ENCODE measurements around the gene MAPK7. TPM values are rescaled to one million over a fixed set of nuclear protein-coding genes. Genes with fewer than 3 reads are reported as not detected.

The MAPK7 gene
- total and polyA plus RNA-seq, 2 of the 4 experiments (the other 2 are of a cell fraction), result 9.7 to 25.4 TPM

DNA sequence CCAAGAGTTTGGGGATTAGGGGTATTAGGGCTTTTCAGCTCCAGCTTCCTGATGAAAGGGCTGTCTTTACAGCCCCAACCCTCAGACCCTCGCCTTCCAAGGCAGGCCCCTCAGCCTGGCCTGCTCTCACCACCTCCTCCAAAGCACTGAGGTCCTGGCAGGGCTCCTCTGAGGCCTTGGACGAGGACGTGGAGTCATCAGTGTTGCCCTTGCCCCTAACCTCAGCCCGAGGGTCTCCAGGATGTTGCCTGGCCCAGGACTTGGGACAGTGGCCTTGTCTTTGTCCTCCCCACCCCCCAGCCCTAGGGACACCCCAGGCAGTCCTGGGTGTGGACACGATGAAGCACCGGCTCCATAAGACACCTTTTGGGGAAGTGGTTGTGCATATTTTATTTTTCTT lies 44.0 kb upstream of the MAPK7 start:
- Histone ChIP-seq H3K36me3 (ENCODE audit: control insufficient read depth, insufficient read depth, low read length) (peaks cover 18% of the 10 kb centered on the region; the same call in 1 of the 2 replicates), H2BK15ac (ENCODE audit: low read depth, low read length) (no peak overlapping the region), H3K9me3 (ENCODE audit: control insufficient read depth, insufficient read depth, low read length) (no peaks in the 10 kb centered on the region), H4K5ac (ENCODE audit: low read depth, low read length) (no peak overlapping the region), H3K23ac (ENCODE audit: low read depth, low read length) (no peak overlapping the region), H3K4me3 (ENCODE audit: insufficient read depth, low read depth, low read length) (no peak overlapping the region), H3K79me1 (ENCODE audit: low read depth in 1 of 2, low read length in 2 of 2) (peaks cover 0 to 32% of the 10 kb centered on the region in 2 experiments; a peak in 2 of 4 replicates), H3K9me1 (ENCODE audit: insufficient read depth, low read length) (peaks cover 37% of the 10 kb centered on the region), H2BK20ac (ENCODE audit: low read depth, low read length) (no peak overlapping the region), H3K4ac (ENCODE audit: low read depth, low read length) (no peak overlapping the region), H3K27me3 (ENCODE audit: control insufficient read depth, insufficient read depth, low read length) (no peaks in the 10 kb centered on the region), H3K4me2 (ENCODE audit: low read depth, low read length) (no peak overlapping the region), H2BK5ac (ENCODE audit: low read depth, low read length, poor library complexity, severe bottlenecking) (no peak overlapping the region), H4K20me1 (ENCODE audit: insufficient read depth, low read length) (peaks cover 4% of the 10 kb centered on the region; the same call in 1 of the 2 replicates), H2BK120ac (ENCODE audit: low read depth, low read length) (no peak overlapping the region), H3K9ac (ENCODE audit: low read depth, low read length) (no peak overlapping the region), H2AK5ac (ENCODE audit: low read depth, low read length) (peak overlapping the region; percentile 24; the same call in 1 of the 2 replicates), H3K27ac (ENCODE audit: insufficient read depth, low read length) (no peak overlapping the region), H2AK9ac (replicated peaks; ENCODE audit: low read depth, low read length, poor library complexity) (no peak overlapping the region), H4K8ac (ENCODE audit: low read depth in 2 of 2, low read length in 2 of 2) (no peak overlapping the region), H3K56ac (ENCODE audit: extremely low read depth, insufficient read depth, low read length) (no peak overlapping the region), H4K91ac (ENCODE audit: insufficient read depth, low read depth, low read length) (no peak overlapping the region), H3K18ac (ENCODE audit: low read depth, low read length) (no peak overlapping the region), H3K14ac (replicated peaks; ENCODE audit: low read depth, low read length) (no peak overlapping the region), H2AFZ (replicated peaks; ENCODE audit: low read length, poor library complexity) (no peak overlapping the region), H3K4me1 (ENCODE audit: control insufficient read depth, insufficient read depth, low read length) (peaks cover 27% of the 10 kb centered on the region)
- ChIA-PET CTCF (no interaction called here), POLR2A (ENCODE audit: unreplicated experiment) (no interaction called here)
- dilution Hi-C loops (cut with HindIII; ENCODE audit: low sequenced_read_pairs, unreplicated experiment) (no loop called here), intact Hi-C loops (cut with micrococcal nuclease) (no loop called here), in situ Hi-C loops (cut with MboI; ENCODE audit: low sequenced_read_pairs) (no loop called here)
- TF ChIP-seq MXI1 (IDR thresholded peaks at IDR 0.05; ENCODE audit: borderline replicate concordance, low read depth, low read length) (no peak), CEBPB (IDR thresholded peaks at IDR 0.05; ENCODE audit: low read depth, low read length) (no peak), RCOR1 (IDR thresholded peaks at IDR 0.05; ENCODE audit: insufficient replicate concordance, low read length) (no peak), FOS (IDR thresholded peaks at IDR 0.05; ENCODE audit: low read depth, low read length) (no peak), NFE2L2 (IDR thresholded peaks at IDR 0.05; ENCODE audit: low read depth, low read length) (no peak), SMC3 (IDR thresholded peaks at IDR 0.05; ENCODE audit: low read depth, low read length) (no peak), BHLHE40 (IDR thresholded peaks at IDR 0.05; ENCODE audit: low read depth, low read length) (no peak), MAZ (IDR thresholded peaks at IDR 0.05; ENCODE audit: borderline replicate concordance, low read depth, low read length) (no peak), RFX5 (IDR thresholded peaks at IDR 0.05; ENCODE audit: low read depth, low read length) (no peak), RAD21 (IDR thresholded peaks at IDR 0.05; ENCODE audit: low read length) (no peak), POLR2A (IDR thresholded peaks at IDR 0.05; ENCODE audit: low read depth, low read length) (no peak), MAFK (IDR thresholded peaks at IDR 0.05; ENCODE audit: low read depth, low read length) (no peak), CHD1 (IDR thresholded peaks at IDR 0.05; ENCODE audit: low read depth, low read length) (no peak)
- TF ChIP-seq, protein P1, sequence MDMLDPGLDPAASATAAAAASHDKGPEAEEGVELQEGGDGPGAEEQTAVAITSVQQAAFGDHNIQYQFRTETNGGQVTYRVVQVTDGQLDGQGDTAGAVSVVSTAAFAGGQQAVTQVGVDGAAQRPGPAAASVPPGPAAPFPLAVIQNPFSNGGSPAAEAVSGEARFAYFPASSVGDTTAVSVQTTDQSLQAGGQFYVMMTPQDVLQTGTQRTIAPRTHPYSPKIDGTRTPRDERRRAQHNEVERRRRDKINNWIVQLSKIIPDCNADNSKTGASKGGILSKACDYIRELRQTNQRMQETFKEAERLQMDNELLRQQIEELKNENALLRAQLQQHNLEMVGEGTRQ (IDR thresholded peaks at IDR 0.05; ENCODE audit: low read depth, low read length), result no peak
- TF ChIP-seq, protein P2, sequence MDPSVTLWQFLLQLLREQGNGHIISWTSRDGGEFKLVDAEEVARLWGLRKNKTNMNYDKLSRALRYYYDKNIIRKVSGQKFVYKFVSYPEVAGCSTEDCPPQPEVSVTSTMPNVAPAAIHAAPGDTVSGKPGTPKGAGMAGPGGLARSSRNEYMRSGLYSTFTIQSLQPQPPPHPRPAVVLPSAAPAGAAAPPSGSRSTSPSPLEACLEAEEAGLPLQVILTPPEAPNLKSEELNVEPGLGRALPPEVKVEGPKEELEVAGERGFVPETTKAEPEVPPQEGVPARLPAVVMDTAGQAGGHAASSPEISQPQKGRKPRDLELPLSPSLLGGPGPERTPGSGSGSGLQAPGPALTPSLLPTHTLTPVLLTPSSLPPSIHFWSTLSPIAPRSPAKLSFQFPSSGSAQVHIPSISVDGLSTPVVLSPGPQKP (IDR thresholded peaks at IDR 0.05; ENCODE audit: borderline replicate concordance, low read depth, low read length), result no peak
- TF ChIP-seq, protein P3, sequence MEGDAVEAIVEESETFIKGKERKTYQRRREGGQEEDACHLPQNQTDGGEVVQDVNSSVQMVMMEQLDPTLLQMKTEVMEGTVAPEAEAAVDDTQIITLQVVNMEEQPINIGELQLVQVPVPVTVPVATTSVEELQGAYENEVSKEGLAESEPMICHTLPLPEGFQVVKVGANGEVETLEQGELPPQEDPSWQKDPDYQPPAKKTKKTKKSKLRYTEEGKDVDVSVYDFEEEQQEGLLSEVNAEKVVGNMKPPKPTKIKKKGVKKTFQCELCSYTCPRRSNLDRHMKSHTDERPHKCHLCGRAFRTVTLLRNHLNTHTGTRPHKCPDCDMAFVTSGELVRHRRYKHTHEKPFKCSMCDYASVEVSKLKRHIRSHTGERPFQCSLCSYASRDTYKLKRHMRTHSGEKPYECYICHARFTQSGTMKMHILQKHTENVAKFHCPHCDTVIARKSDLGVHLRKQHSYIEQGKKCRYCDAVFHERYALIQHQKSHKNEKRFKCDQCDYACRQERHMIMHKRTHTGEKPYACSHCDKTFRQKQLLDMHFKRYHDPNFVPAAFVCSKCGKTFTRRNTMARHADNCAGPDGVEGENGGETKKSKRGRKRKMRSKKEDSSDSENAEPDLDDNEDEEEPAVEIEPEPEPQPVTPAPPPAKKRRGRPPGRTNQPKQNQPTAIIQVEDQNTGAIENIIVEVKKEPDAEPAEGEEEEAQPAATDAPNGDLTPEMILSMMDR (conservative IDR thresholded peaks at IDR 0.05; ENCODE audit: low read depth, low read length), result no peak
- WGBS, 2 experiments (ENCODE audit: extremely low coverage in 2 of 2, insufficient read length in 1 of 2), result no CpG with 5 or more reads among the region's 6 CpGs
- no peak for ATAC-seq (ENCODE audit: low read depth)
- DNase-seq, result no peak
- BruUV-seq (replicated peaks), result no TSS peak

Data from IMR-90 (cell line).